ENCODE data around the gene BORCS5.

The BORCS5 gene

GRCh38 chr12:12513416-12514006 lies 156.6 kb downstream of the BORCS5 start:
- DNase-seq (ENCODE audit: low read depth) = no peak

GRCh38 chr12:12518464-12518845 lies 161.6 kb downstream of the BORCS5 start:
- no peak for DNase-seq (ENCODE audit: low read depth)

- no peak for DNase-seq (ENCODE audit: low read depth)
Measured at GRCh38 chr12:12518919-12519318, 162.0 kb downstream of the BORCS5 start.
